GM19351 (cell line): ENCODE results near the gene BRD1.
"Not testable (repeated sequence)": the region's sequence is repeated elsewhere in the genome, so short reads cannot be mapped to it uniquely, and the experiment has no call there.

ENCODE experiments used
- ATAC-seq: cut with Tn5 transposase; IDR thresholded peaks from one replicate; pipeline ENCODE4 v1.9.1; 2021; ENCODE audit warnings: mild to moderate bottlenecking, moderate library complexity; ENCODE audit not compliant: unreplicated experiment

BRD1 gene

DNA sequence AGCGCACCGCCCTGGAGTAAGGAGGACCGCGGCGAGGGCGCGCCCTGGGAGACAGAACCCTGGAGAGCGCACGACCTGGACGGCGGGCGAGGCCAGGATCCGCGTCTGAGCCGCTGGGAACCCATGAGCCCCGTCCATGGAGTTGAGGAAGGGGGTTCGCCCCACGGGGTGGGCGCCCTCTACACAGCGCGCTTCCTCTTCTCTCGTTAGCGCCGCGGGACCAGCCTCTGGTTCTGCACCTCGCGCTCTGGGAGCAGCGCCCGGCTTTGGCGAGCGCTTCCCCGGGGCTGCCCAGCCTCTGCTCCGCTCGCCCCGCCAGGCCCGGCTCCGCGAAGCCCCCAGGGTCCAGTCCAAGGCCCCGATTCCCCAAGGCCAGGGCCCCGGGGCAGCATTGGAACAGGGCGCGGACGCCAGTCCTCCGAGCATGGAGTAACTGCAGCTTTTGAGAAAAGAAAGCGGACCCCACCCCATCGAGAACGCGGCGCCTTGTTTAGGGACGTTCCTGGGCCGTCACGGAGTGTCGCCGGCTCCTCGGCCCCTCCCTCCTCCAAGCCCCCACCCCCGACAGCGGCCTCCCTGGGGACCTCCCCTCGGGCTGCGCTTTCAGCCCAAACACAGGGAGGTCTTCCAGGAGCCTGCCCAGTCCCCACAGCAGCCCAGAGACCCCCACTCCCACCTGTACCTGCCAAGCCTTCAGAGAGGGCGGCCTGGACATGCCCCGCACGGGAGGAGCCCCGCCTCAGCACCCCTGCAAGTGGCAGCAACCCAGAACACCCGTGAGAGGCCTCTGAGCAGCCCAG, 56.2 kb downstream of the BRD1 start:
- ATAC-seq: no peak

DNA sequence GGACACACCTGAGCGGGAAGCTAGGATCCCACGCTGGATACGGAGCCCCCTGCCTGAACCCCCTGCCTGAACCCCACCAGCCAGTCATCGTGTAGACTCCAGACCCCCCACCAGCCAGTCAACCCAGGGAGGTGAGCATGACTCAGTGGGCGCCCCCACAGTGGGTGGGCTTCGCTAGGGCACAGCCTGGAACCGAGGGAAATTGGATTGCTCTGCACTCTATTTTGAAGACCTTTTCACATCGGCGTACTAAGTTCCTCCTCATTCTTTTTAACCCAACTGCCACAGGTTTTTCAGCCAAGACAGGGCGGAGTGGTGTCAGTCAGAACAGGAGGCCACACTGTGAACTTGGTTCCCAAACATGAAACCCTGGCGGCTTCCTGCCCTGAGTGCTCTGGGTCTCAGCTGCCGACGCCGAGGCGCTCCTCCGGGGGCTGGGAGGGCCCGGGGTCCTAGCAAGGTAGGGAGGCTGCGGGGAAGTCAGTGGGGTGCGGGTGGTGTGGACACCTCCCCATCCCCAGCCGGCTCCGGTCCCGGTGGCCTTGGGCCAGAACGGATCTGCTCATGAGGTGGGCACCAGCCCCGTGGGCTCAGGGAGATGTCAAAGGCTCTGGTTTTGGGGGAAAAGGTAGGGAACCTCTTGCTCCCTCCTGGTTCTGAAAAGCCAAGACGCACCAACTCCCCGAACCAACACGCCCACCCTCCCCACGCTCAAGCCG, 57.0 kb downstream of the BRD1 start:
- no peak for ATAC-seq

DNA sequence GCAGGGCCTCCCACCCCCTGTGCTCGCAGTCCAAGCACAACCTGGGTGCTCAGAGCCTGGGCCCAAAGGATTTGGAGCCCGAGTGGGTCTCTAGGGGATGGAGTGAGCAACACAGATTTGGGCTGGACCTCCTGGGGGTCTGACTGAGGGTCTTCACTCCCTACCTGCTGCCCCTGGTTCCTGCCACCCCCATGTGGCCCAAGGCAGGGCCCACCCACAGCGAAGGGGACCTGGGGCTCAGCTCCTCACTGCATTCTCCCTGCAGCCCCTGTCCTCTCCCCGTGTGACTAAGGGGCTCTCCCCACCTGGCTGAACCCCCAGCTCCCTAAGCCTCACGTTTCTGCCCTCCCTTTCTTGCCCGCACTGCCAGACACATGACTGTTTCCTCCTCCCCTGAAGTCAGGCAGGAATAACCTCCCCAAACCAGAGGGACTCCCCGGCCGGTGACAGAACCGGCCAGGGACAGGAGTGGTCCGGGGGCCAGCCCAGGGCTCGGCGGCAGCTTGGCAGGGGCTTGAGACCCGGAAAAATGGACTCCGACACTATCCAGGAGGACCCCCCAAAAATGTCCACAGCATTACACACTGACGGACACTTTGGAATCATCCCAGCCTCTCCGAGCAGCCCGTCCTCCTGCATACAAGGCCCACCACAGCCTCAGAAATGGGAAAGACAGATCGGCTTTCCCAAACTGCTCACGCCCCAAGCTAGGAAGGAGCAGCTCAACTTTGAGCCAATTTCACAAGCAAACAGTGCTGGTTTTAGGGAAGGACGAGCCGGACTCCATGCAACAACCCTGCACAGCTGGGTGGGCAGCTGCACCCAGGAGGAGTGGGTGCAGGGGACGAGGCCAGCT, 57.8 kb downstream of the BRD1 start:
- no peak for ATAC-seq

GRCh38 chr22:49768951-49769690, 58.6 kb downstream of the BRD1 start:
- ATAC-seq: no peak

DNA sequence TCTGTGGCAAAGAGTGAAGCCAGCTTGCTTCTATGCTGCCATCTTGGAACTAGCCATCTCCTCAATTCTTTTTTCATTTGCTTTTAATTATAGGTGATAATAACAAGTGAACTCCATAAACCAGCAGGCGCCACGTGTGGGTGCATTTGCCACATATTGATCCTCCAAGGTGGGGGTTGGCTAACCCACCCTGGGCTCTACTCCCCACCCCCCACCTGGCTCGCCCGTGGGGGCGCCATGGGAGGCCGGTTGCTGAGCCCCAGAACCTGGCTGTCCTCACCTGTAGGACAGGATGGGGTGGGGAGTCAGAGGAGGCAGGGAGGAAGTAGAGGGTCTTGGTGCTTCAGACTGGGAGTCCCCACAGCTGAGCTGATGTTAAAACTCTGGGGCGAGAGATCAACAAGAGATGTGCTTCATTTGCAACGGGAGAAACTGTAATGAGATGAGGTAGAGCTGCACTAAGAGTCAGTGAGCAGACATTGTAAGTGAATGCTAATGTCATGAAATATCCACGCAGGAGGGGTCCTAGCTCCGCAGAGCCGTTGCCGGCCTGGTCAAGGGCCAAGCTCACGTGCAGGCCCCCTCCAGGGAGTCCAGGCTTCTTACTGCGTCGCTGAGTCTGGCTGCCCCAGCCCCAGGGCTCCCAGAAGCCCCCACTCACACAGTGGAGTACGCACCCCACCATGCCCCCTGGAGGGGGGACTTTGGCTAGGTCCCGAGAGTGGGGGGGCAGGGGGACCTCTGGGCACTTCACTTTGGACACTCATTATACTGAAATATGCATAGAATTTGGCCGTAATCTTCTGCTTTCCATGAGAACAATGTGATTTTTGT, 59.4 kb downstream of the BRD1 start:
- no peak for ATAC-seq

GRCh38 chr22:49767355-49768062, 60.2 kb downstream of the BRD1 start:
- ATAC-seq: no peak

GRCh38 chr22:49765951-49766350, 61.7 kb downstream of the BRD1 start:
- no peak for ATAC-seq

- ATAC-seq: no peak
These were observed 62.4 kb downstream of the BRD1 start for GRCh38 chr22:49765091-49765771.

DNA sequence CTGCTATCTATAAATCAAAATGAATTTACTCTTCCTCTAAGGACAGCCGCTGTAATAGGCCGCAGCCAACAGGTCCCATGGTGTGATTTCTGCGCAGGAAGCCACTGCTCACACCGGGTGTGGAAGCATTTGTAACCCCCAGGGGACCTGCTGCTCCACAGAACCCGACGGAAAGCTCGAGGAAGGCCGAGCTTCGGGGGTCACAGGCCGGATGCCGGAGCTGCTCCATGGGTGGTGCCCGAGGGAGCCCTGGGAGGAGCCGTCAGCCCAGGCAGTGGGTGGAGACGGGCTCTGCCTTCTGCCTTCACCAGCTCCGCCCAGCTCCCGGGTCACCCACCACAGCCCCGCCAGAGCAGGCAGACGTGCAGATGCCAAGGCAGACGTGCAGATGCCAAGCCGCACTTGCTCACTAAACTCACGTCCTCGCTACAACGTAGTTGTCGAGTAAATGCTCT, 63.5 kb downstream of the BRD1 start:
- ATAC-seq: no peak

DNA sequence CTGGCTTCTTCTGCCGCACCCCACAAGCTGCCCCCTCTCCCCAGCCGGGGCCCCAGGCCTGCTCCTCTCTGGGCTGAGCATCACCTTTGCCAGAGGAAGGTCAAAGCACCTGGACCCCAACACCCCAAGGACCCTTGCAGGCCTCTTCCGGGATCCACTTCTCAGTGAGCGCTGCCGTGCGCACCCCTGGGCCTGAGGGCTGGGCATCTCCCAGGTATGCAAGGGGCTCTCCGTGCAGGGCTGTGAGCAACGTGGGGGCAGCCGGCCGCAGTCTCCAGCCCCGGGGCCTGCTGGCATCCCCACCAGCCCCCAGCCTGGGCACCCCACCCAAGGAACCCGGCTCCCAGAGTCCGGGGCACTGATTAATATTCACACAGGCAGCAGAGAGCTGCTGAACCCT, 64.0 kb downstream of the BRD1 start:
- no peak for ATAC-seq

DNA sequence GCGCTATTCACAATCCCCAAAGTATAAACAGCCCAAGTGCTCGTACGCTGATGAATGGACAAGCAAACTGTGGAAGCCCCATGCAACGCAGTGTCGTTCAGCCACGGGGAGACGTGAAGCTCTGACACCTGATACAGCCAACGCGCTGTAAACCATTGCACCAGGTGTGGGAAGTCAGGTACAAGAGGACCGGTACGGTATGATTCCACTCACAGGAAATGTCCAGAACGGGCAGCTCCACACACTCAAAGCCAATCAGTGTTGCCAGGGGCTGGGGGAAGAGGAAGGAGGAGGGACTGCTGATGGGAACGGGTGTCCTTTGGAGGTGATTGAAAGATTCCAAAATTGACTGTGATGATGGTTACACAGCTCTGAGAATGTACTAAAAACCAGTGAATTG, 64.5 kb downstream of the BRD1 start:
- ATAC-seq: no peak

- not testable (repeated sequence) for ATAC-seq
These were observed 65.1 kb downstream of the BRD1 start for GRCh38 chr22:49762571-49762970.

- no peak for ATAC-seq
These were observed 65.8 kb downstream of the BRD1 start for GRCh38 chr22:49761836-49762235.

DNA sequence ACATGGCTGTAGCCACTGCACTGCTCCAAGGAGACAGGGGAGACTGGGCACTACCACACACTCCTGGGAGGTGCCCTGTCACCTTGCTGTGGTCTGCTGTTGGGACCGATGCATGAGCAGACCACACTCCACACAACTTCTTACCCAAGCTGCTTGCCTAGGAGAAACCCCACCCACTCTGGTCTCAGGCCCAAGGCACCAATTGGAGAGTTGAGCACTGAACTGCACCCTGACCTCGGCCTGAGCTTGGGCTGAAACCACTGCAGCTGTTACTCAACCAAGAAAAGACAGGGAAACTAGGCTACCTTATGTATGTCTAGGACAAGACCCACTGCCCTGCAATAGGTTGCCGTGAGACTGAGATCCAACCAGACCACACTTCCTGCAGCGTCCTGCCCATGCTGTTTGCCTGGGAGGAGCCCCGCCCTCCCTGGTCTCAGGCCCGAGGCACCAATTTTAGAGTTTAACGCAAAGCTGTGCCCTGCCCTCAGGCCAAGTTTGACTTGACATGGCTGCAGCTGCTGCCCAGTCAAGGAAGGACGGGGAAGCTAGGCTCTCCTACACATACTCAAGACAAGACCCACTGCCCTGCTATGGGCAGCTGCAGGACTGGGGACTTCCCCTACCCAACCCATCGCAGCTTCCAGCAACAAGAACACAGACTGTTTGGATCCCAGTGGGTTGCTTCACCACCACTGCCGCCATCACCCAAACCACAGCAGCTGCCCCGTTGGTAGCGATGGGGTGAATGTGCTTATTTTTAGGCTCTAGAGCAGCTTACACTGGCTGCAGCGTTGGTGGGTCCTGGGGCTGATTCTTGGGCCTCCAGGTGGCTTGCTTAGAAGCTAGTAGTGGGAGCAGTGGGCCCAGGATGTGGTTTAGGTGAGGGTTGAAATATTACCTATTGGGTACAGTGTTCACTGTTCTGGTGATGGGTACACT, 66.8 kb downstream of the BRD1 start:
- ATAC-seq: no peak

- no peak for ATAC-seq
These were observed 67.4 kb downstream of the BRD1 start for GRCh38 chr22:49760280-49760629.

- no peak for ATAC-seq
These were observed 71.0 kb downstream of the BRD1 start for GRCh38 chr22:49756676-49757075.

- ATAC-seq: no peak
These were observed 71.5 kb downstream of the BRD1 start for GRCh38 chr22:49756201-49756600.

DNA sequence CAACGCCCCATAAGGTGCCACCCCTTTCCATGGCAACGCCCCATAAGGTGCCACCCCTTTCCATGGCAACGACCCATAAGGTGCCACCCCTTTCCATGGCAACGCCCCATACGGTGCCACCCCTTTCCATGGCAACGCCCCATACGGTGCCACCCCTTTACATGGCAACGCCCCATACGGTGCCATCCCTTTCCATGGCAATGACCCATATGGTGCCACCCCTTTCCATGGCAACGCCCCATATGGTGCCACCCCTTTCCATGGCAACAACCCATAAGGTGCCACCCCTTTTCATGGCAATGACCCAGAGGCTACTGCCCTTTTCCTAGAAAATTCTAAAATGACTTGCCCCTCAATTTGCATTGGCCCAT, 72.1 kb downstream of the BRD1 start:
- no peak for ATAC-seq
